Mesothelial cell of epicardium (in vitro differentiated cells): Measurements from ENCODE around the gene RNF123. TPM values are rescaled to one million over a fixed set of nuclear protein-coding genes. Genes with fewer than 3 reads are reported as not detected.

Experiments
- DNase-seq, 2 experiments: peaks; one replicate each; pipeline ENCODE4 v3.0.0; 2021; ENCODE audit warnings: low spot score in 2 of 2; ENCODE audit not compliant: unreplicated experiment in 2 of 2
- H3K27ac Mint-ChIP-seq: 2 replicates; pipeline ENCODE4 v1.8.0; 2021; ENCODE audit warnings: mixed read lengths
- H3K27me3 Mint-ChIP-seq: 2 replicates; pipeline ENCODE4 v1.8.0; 2021; ENCODE audit warnings: low read depth, mixed read lengths
- H3K36me3 Mint-ChIP-seq: 2 replicates; pipeline ENCODE4 v1.8.0; 2021; ENCODE audit warnings: mixed read lengths
- H3K4me1 Mint-ChIP-seq: 2 replicates; pipeline ENCODE4 v1.8.0; 2021; ENCODE audit warnings: mixed read lengths
- H3K4me3 Mint-ChIP-seq: 2 replicates; pipeline ENCODE4 v1.8.0; 2021; ENCODE audit warnings: mild to moderate bottlenecking, moderate library complexity, mixed read lengths
- H3K9me3 Mint-ChIP-seq: 2 replicates; pipeline ENCODE4 v1.8.0; 2021; ENCODE audit warnings: mixed read lengths
- CTCF ChIP-seq: fragments of 200-600 bp; sonication (generic); IDR thresholded peaks from one replicate; pipeline ENCODE4 v1.5.0; 2021; ENCODE audit warnings: antibody characterized with exemption; ENCODE audit not compliant: unreplicated experiment
- total RNA-seq: library from RNA; stranded (reverse); gene quantifications from 3 replicates; pipeline ENCODE4 v1.2.1, GENCODE V29; 2021

The RNF123 gene
- total RNA-seq, 1 donor from 2014 or later, result 59.2 TPM

DNA sequence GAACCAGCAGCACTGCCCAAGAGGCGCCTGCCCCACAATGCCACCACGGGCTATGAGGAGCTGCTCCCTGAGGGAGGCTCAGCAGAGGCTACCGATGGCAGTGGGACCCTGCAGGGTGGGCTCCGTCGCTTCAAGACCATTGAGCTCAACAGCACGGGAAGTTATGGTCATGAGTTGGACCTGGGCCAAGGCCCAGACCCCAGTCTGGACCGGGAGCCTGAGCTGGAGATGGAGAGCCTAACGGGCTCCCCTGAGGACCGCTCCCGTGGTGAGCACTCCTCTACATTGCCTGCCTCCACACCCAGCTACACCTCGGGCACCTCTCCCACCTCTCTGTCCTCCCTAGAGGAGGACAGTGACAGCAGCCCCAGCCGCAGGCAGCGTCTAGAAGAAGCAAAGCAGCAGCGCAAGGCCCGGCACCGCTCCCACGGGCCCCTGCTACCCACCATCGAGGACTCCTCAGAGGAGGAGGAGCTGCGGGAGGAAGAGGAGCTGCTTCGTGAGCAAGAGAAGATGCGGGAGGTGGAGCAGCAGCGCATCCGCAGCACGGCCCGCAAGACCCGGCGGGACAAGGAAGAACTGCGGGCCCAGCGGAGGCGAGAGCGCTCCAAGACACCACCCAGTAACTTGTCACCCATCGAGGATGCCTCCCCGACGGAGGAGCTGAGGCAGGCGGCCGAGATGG is 37.0 kb upstream of the RNF123 start:
- TF ChIP-seq CTCF, result no peak
- H3K27ac Mint-ChIP-seq, result no peak overlapping the region
- no peak overlapping the region for H3K4me3 Mint-ChIP-seq
- H3K4me1 Mint-ChIP-seq, result peaks cover 3% of the 10 kb centered on the region
- no peak for DNase-seq
- no peaks in the 10 kb centered on the region for H3K36me3 Mint-ChIP-seq
- H3K27me3 Mint-ChIP-seq, result peaks cover 3% of the 10 kb centered on the region
- no peaks in the 10 kb centered on the region for H3K9me3 Mint-ChIP-seq

DNA sequence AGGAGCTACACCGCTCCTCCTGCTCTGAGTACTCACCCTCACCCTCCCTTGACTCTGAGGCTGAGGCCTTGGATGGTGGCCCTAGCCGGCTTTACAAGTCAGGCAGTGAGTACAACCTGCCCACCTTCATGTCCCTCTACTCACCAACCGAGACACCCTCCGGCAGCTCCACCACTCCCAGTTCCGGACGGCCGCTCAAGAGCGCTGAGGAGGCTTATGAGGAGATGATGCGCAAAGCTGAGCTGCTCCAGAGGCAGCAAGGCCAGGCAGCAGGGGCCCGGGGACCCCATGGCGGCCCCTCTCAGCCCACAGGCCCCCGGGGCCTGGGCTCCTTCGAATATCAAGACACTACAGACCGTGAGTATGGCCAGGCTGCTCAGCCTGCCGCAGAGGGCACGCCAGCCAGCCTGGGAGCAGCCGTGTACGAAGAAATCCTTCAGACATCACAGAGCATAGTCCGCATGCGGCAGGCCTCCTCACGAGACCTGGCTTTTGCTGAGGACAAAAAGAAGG is 36.4 kb upstream of the RNF123 start:
- peaks cover 3% of the 10 kb centered on the region for H3K27me3 Mint-ChIP-seq
- peaks cover 3% of the 10 kb centered on the region for H3K4me1 Mint-ChIP-seq
- no peaks in the 10 kb centered on the region for H3K9me3 Mint-ChIP-seq
- H3K36me3 Mint-ChIP-seq, result no peaks in the 10 kb centered on the region
- H3K27ac Mint-ChIP-seq, result no peak overlapping the region
- H3K4me3 Mint-ChIP-seq, result no peak overlapping the region
- DNase-seq, result no peak
- no peak for TF ChIP-seq CTCF

GRCh38 chr3:49653621-49654020 is 35.7 kb upstream of the RNF123 start:
- H3K27me3 Mint-ChIP-seq, result peaks cover 3% of the 10 kb centered on the region
- no peak overlapping the region for H3K27ac Mint-ChIP-seq
- H3K36me3 Mint-ChIP-seq, result no peaks in the 10 kb centered on the region
- TF ChIP-seq CTCF, result no peak
- H3K4me1 Mint-ChIP-seq, result peaks cover 3% of the 10 kb centered on the region
- H3K4me3 Mint-ChIP-seq, result no peak overlapping the region
- no peaks in the 10 kb centered on the region for H3K9me3 Mint-ChIP-seq
- no peak for DNase-seq

DNA sequence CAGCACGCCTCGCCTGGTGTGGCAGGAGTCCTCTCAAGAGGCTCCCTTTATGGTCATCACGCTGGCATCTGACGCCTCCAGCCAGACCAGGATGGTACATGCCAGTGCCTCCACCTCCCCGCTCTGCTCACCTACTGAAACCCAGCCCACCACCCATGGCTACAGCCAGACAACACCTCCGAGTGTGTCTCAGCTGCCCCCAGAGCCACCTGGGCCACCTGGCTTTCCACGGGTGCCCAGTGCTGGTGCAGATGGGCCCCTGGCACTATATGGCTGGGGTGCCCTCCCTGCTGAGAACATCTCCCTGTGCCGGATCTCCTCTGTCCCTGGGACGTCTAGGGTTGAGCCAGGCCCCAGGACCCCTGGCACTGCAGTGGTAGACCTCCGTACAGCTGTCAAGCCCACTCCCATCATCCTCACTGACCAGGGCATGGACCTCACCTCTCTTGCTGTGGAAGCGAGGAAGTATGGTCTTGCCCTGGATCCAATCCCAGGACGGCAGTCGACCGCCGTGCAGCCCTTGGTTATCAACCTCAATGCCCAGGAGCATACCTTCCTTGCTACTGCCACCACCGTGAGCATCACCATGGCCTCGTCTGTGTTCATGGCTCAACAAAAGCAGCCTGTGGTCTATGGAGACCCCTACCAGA is 35.1 kb upstream of the RNF123 start:
- Mint-ChIP-seq H3K27me3 (peaks cover 3% of the 10 kb centered on the region), H3K36me3 (no peaks in the 10 kb centered on the region)
- TF ChIP-seq CTCF, result no peak

DNA sequence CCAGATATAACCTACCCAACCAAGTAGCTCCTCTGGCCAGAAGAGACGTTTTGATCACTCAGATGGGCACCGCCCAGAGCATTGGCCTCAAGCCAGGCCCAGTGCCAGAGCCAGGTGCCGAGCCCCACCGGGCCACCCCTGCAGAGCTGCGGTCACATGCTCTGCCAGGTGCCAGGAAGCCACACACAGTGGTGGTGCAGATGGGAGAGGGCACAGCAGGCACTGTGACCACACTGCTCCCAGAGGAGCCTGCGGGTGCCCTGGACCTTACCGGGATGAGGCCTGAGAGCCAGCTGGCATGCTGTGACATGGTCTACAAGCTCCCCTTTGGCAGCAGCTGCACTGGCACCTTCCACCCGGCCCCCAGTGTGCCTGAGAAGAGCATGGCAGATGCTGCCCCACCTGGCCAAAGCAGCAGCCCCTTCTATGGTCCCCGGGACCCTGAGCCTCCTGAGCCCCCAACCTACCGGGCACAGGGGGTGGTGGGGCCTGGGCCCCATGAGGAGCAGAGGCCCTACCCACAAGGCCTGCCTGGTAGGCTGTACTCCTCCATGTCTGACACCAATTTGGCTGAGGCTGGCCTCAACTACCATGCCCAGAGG is 34.3 kb upstream of the RNF123 start:
- Mint-ChIP-seq H3K27me3 (peaks cover 3% of the 10 kb centered on the region), H3K27ac (no peak overlapping the region), H3K36me3 (no peaks in the 10 kb centered on the region), H3K9me3 (no peaks in the 10 kb centered on the region), H3K4me3 (no peak overlapping the region), H3K4me1 (peaks cover 3% of the 10 kb centered on the region)
- DNase-seq, result no peak
- TF ChIP-seq CTCF, result no peak

More for the DNA sequence above, 35.1 kb upstream of the RNF123 start:
- Mint-ChIP-seq H3K4me1 (peaks cover 3% of the 10 kb centered on the region), H3K27ac (no peak overlapping the region), H3K9me3 (no peaks in the 10 kb centered on the region), H3K4me3 (no peak overlapping the region)
- no peak for DNase-seq
